Naive thymus-derived CD8-positive, alpha-beta T cell (primary cell): Measurements from ENCODE around the gene TAS1R2. TPM values are rescaled to one million over a fixed set of nuclear protein-coding genes. Genes with fewer than 3 reads are reported as not detected.

ENCODE experiments used
- ATAC-seq, 2 donors: fragments of 150-1000 bp; cut with Tn5 transposase in 1 of 2; sonication (Bioruptor Pico), chemical (Tn5 transposase) in 1 of 2; 1 replicate in 1 of 2; 2 replicates in 1 of 2; pipeline ENCODE4 v1.10.0; 2021; ENCODE audit warnings: mild to moderate bottlenecking in 2 of 2, moderate library complexity in 2 of 2
- POLR2A ChIA-PET: fragments of 350-600 bp; sonication (Branson Sonifier 250); formaldehyde crosslinking; loops from one replicate; lab custom pipeline; 2021; ENCODE audit warnings: antibody characterized with exemption; lab: Charles Lee
- DNase-seq, 10 donors: peaks; one replicate each; pipeline versions ENCODE4 v3.0.0 to v3.0.0-alpha.2; 2020 to 2022
- H3K27ac Mint-ChIP-seq, 10 donors: one replicate each; pipeline ENCODE4 v1.8.0; 2020 to 2022; ENCODE audit warnings: mild to moderate bottlenecking in 10 of 10, mixed read lengths in 10 of 10, moderate library complexity in 4 of 10, inconsistent platforms in 1 of 10
- H3K27me3 Mint-ChIP-seq, 5 donors: one replicate each; pipeline ENCODE4 v1.8.0; 2021 to 2022; ENCODE audit warnings: mixed read lengths in 5 of 5
- H3K36me3 Mint-ChIP-seq, 3 donors: one replicate each; pipeline ENCODE4 v1.8.0; 2020 to 2022; ENCODE audit warnings: mixed read lengths in 3 of 3, mild to moderate bottlenecking in 2 of 3, inconsistent platforms in 1 of 3
- H3K4me1 Mint-ChIP-seq, 4 donors: one replicate each; pipeline ENCODE4 v1.8.0; 2021 to 2022; ENCODE audit warnings: mixed read lengths in 4 of 4
- H3K4me3 Mint-ChIP-seq, 10 donors: one replicate each; pipeline ENCODE4 v1.8.0; 2020 to 2022; ENCODE audit warnings: mild to moderate bottlenecking in 10 of 10, mixed read lengths in 10 of 10, moderate library complexity in 6 of 10, inconsistent platforms in 1 of 10
- H3K9me3 Mint-ChIP-seq, 9 donors: one replicate each; pipeline ENCODE4 v1.8.0; 2020 to 2022; ENCODE audit warnings: mixed read lengths in 9 of 9, mild to moderate bottlenecking in 3 of 9, inconsistent platforms in 1 of 9, moderate library complexity in 1 of 9
- polyA plus RNA-seq, 3 donors: library from polyadenylated mRNA; unstranded; fragments of 300-500 nt; fragmentation: Illumina TruSeq; gene quantifications; one replicate each; pipeline ENCODE4 v1.2.3, GENCODE V29; 2021
- total RNA-seq, 8 experiments: library from RNA in 2 of 8; stranded (reverse) in 2 of 8; gene quantifications; one replicate each; pipeline ENCODE4 v1.2.3 and lab custom pipeline; 2021 to 2026

TAS1R2 gene
- total RNA-seq (not detected), polyA plus RNA-seq (not detected), total RNA-seq (lab: John Stamatoyannopoulos, UW) (0 reads per million in 6 experiments)

GRCh38 chr1:18859560-18859959 is at the start of gene TAS1R2:
TSS of gene TAS1R2 (minus strand) at chr1:18859660. CDS start at chr1:18859660, 0 bp downstream.
- no peaks in the 10 kb centered on the region for H3K9me3 Mint-ChIP-seq
- no peak for DNase-seq
- ATAC-seq, result no peak
- no peak within 1 kb of the TSS for H3K4me3 Mint-ChIP-seq
- peaks cover 8 to 15% (median 14%) of the 10 kb centered on the region in 5 donors for H3K27me3 Mint-ChIP-seq
- POLR2A ChIA-PET, result no interaction called here
- H3K27ac Mint-ChIP-seq, result no peak within 1 kb of the TSS
- H3K36me3 Mint-ChIP-seq, result no peaks in the 10 kb centered on the region
- H3K4me1 Mint-ChIP-seq, result no peaks in the 10 kb centered on the region

- peak overlapping the region in 1 of 10 donors; percentile 28 for H3K4me3 Mint-ChIP-seq
- H3K36me3 Mint-ChIP-seq, result peaks cover 0 to 57% (median 8%) of the 10 kb centered on the region in 3 donors
- peaks cover 6 to 36% (median 19%) of the 10 kb centered on the region in 4 donors for H3K4me1 Mint-ChIP-seq
- H3K27me3 Mint-ChIP-seq, result no peaks in the 10 kb centered on the region
- ATAC-seq (no peak), DNase-seq (no peak)
- H3K27ac Mint-ChIP-seq, result peak overlapping the region in 8 of 10 donors; percentile 24 to 67 (median 55)
- POLR2A ChIA-PET, result interaction anchor here (0.9 to 1.6 kb wide), 2 partner anchors 18 to 167 kb away, joined by 3 to 6 read pairs; no protein-coding TSS in a partner anchor
- H3K9me3 Mint-ChIP-seq, result no peaks in the 10 kb centered on the region
Observed at GRCh38 chr1:18907917-18908845, 48.7 kb upstream of the TAS1R2 start.

- Mint-ChIP-seq H3K9me3 (no peaks in the 10 kb centered on the region), H3K27ac (peak overlapping the region in 7 of 10 donors; percentile 35 to 79 (median 58)), H3K4me1 (peaks cover 4 to 36% (median 22%) of the 10 kb centered on the region in 4 donors), H3K36me3 (peaks cover 0 to 50% (median 8%) of the 10 kb centered on the region in 3 donors), H3K27me3 (no peaks in the 10 kb centered on the region), H3K4me3 (no peak overlapping the region)
- ATAC-seq (no peak), DNase-seq (peak in 9 of 10 donors; percentile 34 to 83 (median 67))
- POLR2A ChIA-PET, result interaction anchor here (0.7 to 1.6 kb wide), 6 partner anchors 20 to 168 kb away, joined by 3 to 6 read pairs (median 4); no protein-coding TSS in a partner anchor
Observed at GRCh38 chr1:18907021-18907916, 47.8 kb upstream of the TAS1R2 start.

- POLR2A ChIA-PET, result interaction anchor here (1.2 to 2.2 kb wide), 8 partner anchors 10 to 170 kb away, joined by 3 to 17 read pairs (median 6); partner anchors contain the start of gene IFFO2
- Mint-ChIP-seq H3K36me3 (peaks cover 0 to 15% (median 5%) of the 10 kb centered on the region in 3 donors), H3K4me3 (peak overlapping the region; percentile 88 to 95 (median 92)), H3K27me3 (no peaks in the 10 kb centered on the region), H3K9me3 (no peaks in the 10 kb centered on the region), H3K4me1 (peaks cover 15 to 61% (median 40%) of the 10 kb centered on the region in 4 donors), H3K27ac (peak overlapping the region; percentile 82 to 99 (median 98))
- no peak for ATAC-seq
- no peak for DNase-seq
Observed at GRCh38 chr1:18903291-18903756, 43.9 kb upstream of the TAS1R2 start.

- Mint-ChIP-seq H3K36me3 (peaks cover 0 to 9% (median under 1%) of the 10 kb centered on the region in 3 donors), H3K27ac (peak within 1 kb of the TSS; percentile 82 to 99 (median 98)), H3K4me3 (peak within 1 kb of the TSS; percentile 88 to 95 (median 92)), H3K9me3 (no peaks in the 10 kb centered on the region), H3K4me1 (peaks cover 15 to 58% (median 37%) of the 10 kb centered on the region in 4 donors), H3K27me3 (no peaks in the 10 kb centered on the region)
- POLR2A ChIA-PET, result interaction anchor here (1.2 to 2.2 kb wide), 8 partner anchors 10 to 171 kb away, joined by 3 to 17 read pairs (median 6); partner anchors contain the start of gene IFFO2
- DNase-seq, result peak; percentile 77 to 97 (median 92)
- peak; percentile 96 to 98 for ATAC-seq
Observed at GRCh38 chr1:18902523-18903290, 43.2 kb upstream of the TAS1R2 start, which contains the start of gene ALDH4A1. TSS of gene ALDH4A1 (minus strand) at chr1:18902555. CDS start at chr1:18902523, 32 bp downstream.

- no peak for DNase-seq
- H3K27me3 Mint-ChIP-seq, result no peaks in the 10 kb centered on the region
- H3K4me3 Mint-ChIP-seq, result peak overlapping the region; percentile 88 to 95 (median 92)
- H3K4me1 Mint-ChIP-seq, result peaks cover 15 to 52% (median 32%) of the 10 kb centered on the region in 4 donors
- ATAC-seq, result no peak
- no peaks in the 10 kb centered on the region for H3K9me3 Mint-ChIP-seq
- H3K36me3 Mint-ChIP-seq, result peaks cover 0 to 6% (median 0%) of the 10 kb centered on the region in 3 donors
- POLR2A ChIA-PET, result interaction anchor here (1.2 to 2.2 kb wide), 6 partner anchors 25 to 172 kb away, joined by 3 to 17 read pairs (median 8); partner anchors contain the start of gene IFFO2
- peak overlapping the region; percentile 67 to 98 (median 94) for H3K27ac Mint-ChIP-seq
Observed at GRCh38 chr1:18901952-18902522, 42.6 kb upstream of the TAS1R2 start.

GRCh38 chr1:18901147-18901951 is 41.9 kb upstream of the TAS1R2 start:
- Mint-ChIP-seq H3K4me1 (peaks cover 15 to 47% (median 31%) of the 10 kb centered on the region in 4 donors), H3K4me3 (peak overlapping the region; percentile 88 to 95 (median 92)), H3K9me3 (no peaks in the 10 kb centered on the region), H3K36me3 (no peaks in the 10 kb centered on the region), H3K27ac (peak overlapping the region; percentile 67 to 96 (median 90)), H3K27me3 (no peaks in the 10 kb centered on the region)
- DNase-seq (no peak), ATAC-seq (no peak)
- POLR2A ChIA-PET, result interaction anchor here (1.5 kb wide), 1 partner anchor 172 kb away, joined by 15 read pairs; no protein-coding TSS in a partner anchor

GRCh38 chr1:18900303-18900841 is 40.9 kb upstream of the TAS1R2 start:
- Mint-ChIP-seq H3K27ac (peak overlapping the region in 4 of 10 donors; percentile 26 to 67 (median 49)), H3K4me1 (peaks cover 15 to 47% (median 31%) of the 10 kb centered on the region in 4 donors)

GRCh38 chr1:18899363-18900049 is 40.0 kb upstream of the TAS1R2 start:
- Mint-ChIP-seq H3K9me3 (no peaks in the 10 kb centered on the region), H3K4me1 (peaks cover 15 to 47% (median 31%) of the 10 kb centered on the region in 4 donors), H3K36me3 (no peaks in the 10 kb centered on the region), H3K27me3 (no peaks in the 10 kb centered on the region), H3K4me3 (no peak overlapping the region), H3K27ac (peak overlapping the region in 2 of 10 donors; percentile 5 to 79)
- POLR2A ChIA-PET, result no interaction called here
- DNase-seq (no peak), ATAC-seq (no peak)

More at GRCh38 chr1:18900303-18900841, 40.9 kb upstream of the TAS1R2 start:
- Mint-ChIP-seq H3K9me3 (no peaks in the 10 kb centered on the region), H3K36me3 (no peaks in the 10 kb centered on the region), H3K27me3 (no peaks in the 10 kb centered on the region), H3K4me3 (peak overlapping the region in 9 of 10 donors; percentile 24 to 92 (median 47))
- no peak for ATAC-seq
- POLR2A ChIA-PET, result no interaction called here
- DNase-seq, result peak in 4 of 10 donors; percentile 10 to 30 (median 18)
